Hepatocyte (in vitro differentiated cells): ENCODE measurements around the gene ZNF805.

Experiments
- CTCF ChIP-seq: fragments of 200-600 bp; sonication (generic); IDR thresholded peaks from 2 replicates; pipeline ENCODE4 v1.5.1; 2016; ENCODE audit warnings: antibody characterized with exemption, mild to moderate bottlenecking; ENCODE audit not compliant: poor library complexity
- EZH2 ChIP-seq: fragments of 200-600 bp; sonication (generic); IDR thresholded peaks from 2 replicates; pipeline ENCODE4 v1.6.1; 2016; ENCODE audit warnings: antibody characterized with exemption, mild to moderate bottlenecking, borderline replicate concordance
- EZH2phosphoT487 ChIP-seq: fragments of 200-600 bp; sonication (generic); IDR thresholded peaks from one replicate; pipeline ENCODE4 v1.6.1; 2018; ENCODE audit warnings: antibody characterized with exemption, mild to moderate bottlenecking, low read depth, moderate library complexity; ENCODE audit not compliant: unreplicated experiment, severe bottlenecking

GRCh38 chr19:57244513-57244912, 4.1 kb downstream of the ZNF805 start:
- no peak for TF ChIP-seq CTCF
- no peak for TF ChIP-seq EZH2
- TF ChIP-seq EZH2phosphoT487: no peak
